H1 (cell line): Measurements from ENCODE around the gene SGCD. TPM values are rescaled to one million over a fixed set of nuclear protein-coding genes. Genes with fewer than 3 reads are reported as not detected.

ENCODE experiments used
- CTCF ChIA-PET: fragments of 300-600 bp; sonication (Branson Sonifier 250); formaldehyde crosslinking; loops from one replicate; lab custom pipeline; 2021; ENCODE audit not compliant: partially characterized antibody; lab: Charles Lee
- POLR2A ChIA-PET: fragments of 300-600 bp; sonication (Branson Sonifier 250); formaldehyde crosslinking; loops from one replicate; lab custom pipeline; 2021; ENCODE audit warnings: inconsistent platforms; ENCODE audit not compliant: partially characterized antibody; lab: Charles Lee
- DNase-seq, 2 experiments: peaks; one replicate each; pipeline versions ENCODE4 v3.0.0 to v3.0.0-alpha.2; 2010 to 2022; ENCODE audit warnings: low spot score in 2 of 2, low read depth in 1 of 2, mixed read lengths in 1 of 2
- FAIRE-seq: peaks from 2 replicates; lab custom pipeline; 2011; peaks lifted over from hg19 to GRCh38; lab: Jason Lieb, UNC
- H2AFZ ChIP-seq: 2 replicates; pipeline ENCODE4 v1.8.1; 2012; ENCODE audit warnings: low read length, inconsistent platforms
- H2AK5ac ChIP-seq: 2 replicates; pipeline ENCODE4 v1.6.1; 2013; ENCODE audit warnings: low read depth, low read length
- H2BK120ac ChIP-seq: replicated peaks from 2 replicates; pipeline ENCODE3; 2013; ENCODE audit warnings: low read depth, low read length, inconsistent platforms
- H2BK12ac ChIP-seq: 2 replicates; pipeline ENCODE4 v1.6.1; 2013; ENCODE audit warnings: low read depth, low read length
- H2BK15ac ChIP-seq: 2 replicates; pipeline ENCODE4 v1.6.1; 2013; ENCODE audit warnings: low read length
- H2BK20ac ChIP-seq: 2 replicates; pipeline ENCODE4 v1.6.1; 2013; ENCODE audit warnings: low read length
- H2BK5ac ChIP-seq: 2 replicates; pipeline ENCODE4 v1.6.1; 2013; ENCODE audit warnings: low read depth, low read length
- H3K14ac ChIP-seq: 2 replicates; pipeline ENCODE4 v1.6.1; 2013; ENCODE audit warnings: inconsistent platforms; ENCODE audit not compliant: insufficient read length
- H3K18ac ChIP-seq: 2 replicates; pipeline ENCODE4 v1.6.1; 2013; ENCODE audit warnings: low read length; ENCODE audit errors: extremely low read depth
- H3K23ac ChIP-seq: 2 replicates; pipeline ENCODE4 v1.6.1; 2013; ENCODE audit warnings: inconsistent platforms; ENCODE audit not compliant: insufficient read length
- H3K23me2 ChIP-seq: 2 replicates; pipeline ENCODE4 v1.6.1; 2013; ENCODE audit warnings: low read depth, low read length
- H3K27ac ChIP-seq: 2 replicates; pipeline ENCODE4 v1.6.1; 2011; ENCODE audit warnings: low read depth, low read length, inconsistent platforms
- H3K27me3 ChIP-seq, 4 experiments: replicated peaks in 1 of 4; 1 replicate in 1 of 4; 2 replicates in 3 of 4; pipeline versions ENCODE4 v1.6.1 to v1.8.1; 2011 to 2013; ENCODE audit warnings: low read length in 3 of 4, mild to moderate bottlenecking in 3 of 4, inconsistent platforms in 2 of 4, mixed read lengths in 2 of 4, moderate library complexity in 1 of 4; ENCODE audit not compliant: control insufficient read depth in 3 of 4, insufficient read depth in 3 of 4; ENCODE audit errors: extremely low read depth in 1 of 4
- H3K36me3 ChIP-seq, 4 experiments: 2 replicates each; pipeline versions ENCODE4 v1.6.1 to v1.8.1; 2011 to 2013; ENCODE audit warnings: mild to moderate bottlenecking in 4 of 4, low read length in 3 of 4, moderate library complexity in 2 of 4, control low read depth in 1 of 4, inconsistent platforms in 1 of 4; ENCODE audit not compliant: insufficient read depth in 4 of 4, control insufficient read depth in 2 of 4
- H3K4ac ChIP-seq: replicated peaks from 2 replicates; pipeline ENCODE3; 2013; ENCODE audit warnings: low read length, low read depth, mixed read lengths, inconsistent platforms; ENCODE audit not compliant: insufficient read length
- H3K4me1 ChIP-seq, 4 experiments: replicated peaks in 1 of 4; 1 replicate in 1 of 4; 2 replicates in 3 of 4; pipeline versions ENCODE4 v1.6.1 to v1.8.1; 2011 to 2013; ENCODE audit warnings: low read length in 3 of 4, inconsistent platforms in 2 of 4, mixed read lengths in 1 of 4; ENCODE audit not compliant: insufficient read depth in 4 of 4, control insufficient read depth in 3 of 4
- H3K4me2 ChIP-seq, 2 experiments: 2 replicates each; pipeline versions ENCODE4 v1.6.1 to v1.8.1; 2011 to 2013; ENCODE audit warnings: low read depth in 2 of 2, low read length in 2 of 2, control low read depth in 1 of 2, inconsistent platforms in 1 of 2, mild to moderate bottlenecking in 1 of 2; ENCODE audit not compliant: insufficient read depth in 1 of 2
- H3K4me3 ChIP-seq, 4 experiments: fragments of 200-600, 300-600 bp in 1 of 4; sonication (generic), shearing (Covaris generic), sonication (Bioruptor Twin) in 1 of 4; 2 replicates each; pipeline versions ENCODE4 v1.5.1 to v1.8.1; 2011 to 2016; ENCODE audit warnings: low read length in 4 of 4, low read depth in 3 of 4, control low read depth in 2 of 4, inconsistent platforms in 2 of 4, mild to moderate bottlenecking in 2 of 4, mixed read lengths in 1 of 4, moderate library complexity in 1 of 4; ENCODE audit not compliant: insufficient read depth in 2 of 4; ENCODE audit errors: extremely low read depth in 1 of 4
- H3K56ac ChIP-seq: replicated peaks from 2 replicates; pipeline ENCODE3; 2013; ENCODE audit warnings: low read depth, mild to moderate bottlenecking, mixed read lengths, low read length, inconsistent platforms; ENCODE audit not compliant: insufficient read length
- H3K79me1 ChIP-seq: 2 replicates; pipeline ENCODE4 v1.6.1; 2013; ENCODE audit warnings: low read depth, low read length, control low read depth
- H3K79me2 ChIP-seq, 2 experiments: 2 replicates each; pipeline versions ENCODE4 v1.6.1 to v1.8.1; 2012 to 2013; ENCODE audit warnings: low read length in 2 of 2, mild to moderate bottlenecking in 2 of 2, inconsistent platforms in 1 of 2; ENCODE audit not compliant: insufficient read depth in 2 of 2, control insufficient read depth in 1 of 2
- H3K9ac ChIP-seq, 4 experiments: replicated peaks in 1 of 4; 1 replicate in 1 of 4; 2 replicates in 3 of 4; pipeline versions ENCODE4 v1.6.1 to v1.8.1; 2011 to 2013; ENCODE audit warnings: low read depth in 3 of 4, low read length in 3 of 4, control low read depth in 2 of 4, mild to moderate bottlenecking in 2 of 4, moderate library complexity in 2 of 4, inconsistent platforms in 1 of 4; ENCODE audit errors: extremely low read depth in 1 of 4
- H3K9me3 ChIP-seq, 2 experiments: 2 replicates each; pipeline versions ENCODE4 v1.6.1 to v1.8.1; 2012 to 2013; ENCODE audit warnings: mild to moderate bottlenecking in 2 of 2, moderate library complexity in 2 of 2, control low read depth in 1 of 2, inconsistent platforms in 1 of 2, low read depth in 1 of 2, low read length in 1 of 2, mixed read lengths in 1 of 2; ENCODE audit not compliant: insufficient read depth in 2 of 2
- H4K20me1 ChIP-seq, 2 experiments: replicated peaks in 1 of 2; 2 replicates each; pipeline versions ENCODE3 to v1.8.1; 2011 to 2013; ENCODE audit warnings: inconsistent platforms in 2 of 2, low read length in 2 of 2, mild to moderate bottlenecking in 1 of 2; ENCODE audit not compliant: insufficient read depth in 2 of 2, control insufficient read depth in 1 of 2
- H4K5ac ChIP-seq: 2 replicates; pipeline ENCODE4 v1.6.1; 2013; ENCODE audit warnings: low read length, low read depth, mixed read lengths, inconsistent platforms; ENCODE audit not compliant: insufficient read length
- H4K8ac ChIP-seq: 2 replicates; pipeline ENCODE4 v1.8.0; 2013; ENCODE audit warnings: mild to moderate bottlenecking, moderate library complexity, low read length, inconsistent platforms; ENCODE audit not compliant: insufficient read depth; ENCODE audit errors: extremely low read depth
- H4K91ac ChIP-seq: replicated peaks from 2 replicates; pipeline ENCODE3; 2013; ENCODE audit warnings: low read length, mixed read lengths, inconsistent platforms; ENCODE audit not compliant: insufficient read length
- RNF2 ChIP-seq: fragments of 200-900, 300-1000 bp; sonication (generic); IDR thresholded peaks from 2 replicates; pipeline ENCODE4 v1.7.1; 2016; ENCODE audit warnings: borderline replicate concordance, low read depth, mild to moderate bottlenecking, antibody characterized with exemption, low read length; ENCODE audit not compliant: poor library complexity, severe bottlenecking; ENCODE audit errors: missing control alignments
- TCF12 ChIP-seq: IDR thresholded peaks from 2 replicates; pipeline ENCODE4 v1.6.1; 2011; ENCODE audit warnings: low read depth, mild to moderate bottlenecking, low read length
- WGBS, 2 experiments: shearing (Covaris generic) in 1 of 2; methylation state at CpG; one replicate each; pipeline versions ENCODE4 v1.1.6 to v1.1.7; 2013 to 2015; ENCODE audit warnings: low lambda C conversion rate in 2 of 2, mixed read lengths in 2 of 2, inconsistent platforms in 1 of 2, low coverage in 1 of 2, missing lambda C conversion rate in 1 of 2; ENCODE audit not compliant: insufficient replicate concordance in 2 of 2, insufficient coverage in 1 of 2, insufficient read length in 1 of 2; ENCODE audit errors: extremely low coverage in 1 of 2, missing lambda C conversion rate in 1 of 2; 5-methylcytosine and 5-hydroxymethylcytosine counted together
- polyA plus RNA-seq, 7 experiments: library from polyadenylated mRNA; depleted of rRNA in 3 of 7; stranded (reverse) in 5 of 7; unstranded in 2 of 7; fragments of >200 nt in 5 of 7; fragments of 200-250 nt in 2 of 7; gene quantifications; 1 replicate in 5 of 7; 2 replicates in 1 of 7; 4 replicates in 1 of 7; pipeline versions ENCODE4 v1.2.1 to v1.2.3, GENCODE V29; 2011 to 2013; ENCODE audit warnings: missing spikeins in 2 of 7, mixed read lengths in 2 of 7
- total RNA-seq: library from RNA; stranded (reverse); fragmentation: NEBNext Ultra II Directional; extraction: Animal tissue kit (Norgen Biotek cat#: 25700); gene quantifications from 2 replicates; pipeline ENCODE4 v1.2.1, GENCODE V29; 2021
- TF ChIP-seq, protein P1 (sequence below): IDR thresholded peaks from 2 replicates; pipeline ENCODE4 v1.6.1; 2012; ENCODE audit warnings: low read length, inconsistent platforms

SGCD gene
- total and polyA plus RNA-seq, 2 of the 8 experiments (the other 6 are each of a cell fraction or from before 2014, with no cell fraction given) = 0.04 to 0.08 TPM

DNA sequence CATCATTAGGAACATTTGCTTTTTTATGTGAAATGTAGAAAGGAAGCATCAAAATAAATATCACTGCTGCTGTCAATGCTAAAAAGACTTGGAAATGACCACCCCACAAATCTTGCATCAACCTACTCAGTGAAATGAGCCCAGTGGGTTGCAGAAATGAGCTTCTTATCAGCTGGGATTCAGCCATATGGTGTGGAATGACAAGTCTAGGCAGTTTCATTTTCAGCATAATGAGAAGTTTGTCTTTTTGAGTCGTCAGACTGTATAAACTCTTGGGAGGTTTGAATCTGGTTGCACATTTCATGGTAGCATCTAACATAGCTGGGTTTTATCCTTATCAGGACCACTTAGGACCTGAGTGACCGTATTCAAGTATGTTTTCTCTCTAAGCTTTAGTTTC, 272.0 kb downstream of the SGCD start:
- Histone ChIP-seq H2BK15ac (no peak overlapping the region), H3K18ac (no peak overlapping the region), H3K9ac (no peak overlapping the region), H3K36me3 (no peaks in the 10 kb centered on the region), H4K91ac (no peak overlapping the region), H3K14ac (no peak overlapping the region), H2BK20ac (no peak overlapping the region), H2AK5ac (no peak overlapping the region), H3K4ac (no peak overlapping the region), H3K56ac (no peak overlapping the region), H3K4me2 (no peak overlapping the region), H4K8ac (no peak overlapping the region), H4K5ac (no peak overlapping the region), H2BK120ac (no peak overlapping the region), H3K79me1 (no peaks in the 10 kb centered on the region), H3K4me3 (no peak overlapping the region), H2BK12ac (no peak overlapping the region), H3K23me2 (no peaks in the 10 kb centered on the region), H3K9me3 (peaks cover 3% of the 10 kb centered on the region in 2 experiments; a peak in 2 of 4 replicates), H3K27me3 (no peaks in the 10 kb centered on the region), H2AFZ (no peak overlapping the region), H3K4me1 (no peaks in the 10 kb centered on the region), H2BK5ac (no peak overlapping the region), H3K27ac (no peak overlapping the region), H3K79me2 (no peaks in the 10 kb centered on the region), H3K23ac (no peak overlapping the region), H4K20me1 (no peaks in the 10 kb centered on the region)
- no peak for DNase-seq
- TF ChIP-seq RNF2 = no peak
- TF ChIP-seq, protein P1, sequence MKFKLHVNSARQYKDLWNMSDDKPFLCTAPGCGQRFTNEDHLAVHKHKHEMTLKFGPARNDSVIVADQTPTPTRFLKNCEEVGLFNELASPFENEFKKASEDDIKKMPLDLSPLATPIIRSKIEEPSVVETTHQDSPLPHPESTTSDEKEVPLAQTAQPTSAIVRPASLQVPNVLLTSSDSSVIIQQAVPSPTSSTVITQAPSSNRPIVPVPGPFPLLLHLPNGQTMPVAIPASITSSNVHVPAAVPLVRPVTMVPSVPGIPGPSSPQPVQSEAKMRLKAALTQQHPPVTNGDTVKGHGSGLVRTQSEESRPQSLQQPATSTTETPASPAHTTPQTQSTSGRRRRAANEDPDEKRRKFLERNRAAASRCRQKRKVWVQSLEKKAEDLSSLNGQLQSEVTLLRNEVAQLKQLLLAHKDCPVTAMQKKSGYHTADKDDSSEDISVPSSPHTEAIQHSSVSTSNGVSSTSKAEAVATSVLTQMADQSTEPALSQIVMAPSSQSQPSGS = no peak
- TF ChIP-seq TCF12 = no peak
- ChIA-PET CTCF (no interaction called here), POLR2A (no interaction called here)
- WGBS, 2 experiments = 81% methylated on average over 2 of the region's 2 CpGs; no CpG with 5 or more reads in 1 of the 2 experiments
- no peak for FAIRE-seq
